RWPE1 (cell line): ENCODE data around the gene C10orf90.

ENCODE experiments used
- CTCF ChIA-PET: fragments of 350-600 bp; sonication (Branson Sonifier 250); formaldehyde crosslinking; extraction: SDS; loops from one replicate; lab custom pipeline; 2021; lab: Yijun Ruan, JAX
- POLR2A ChIA-PET: fragments of 400-600 bp; formaldehyde crosslinking; extraction: SDS; loops from one replicate; lab custom pipeline; 2020; ENCODE audit warnings: antibody characterized with exemption; ENCODE audit not compliant: low non-redundant PET; lab: Yijun Ruan, JAX
- DNase-seq: peaks from one replicate; pipeline ENCODE4 v3.0.0; 2012; ENCODE audit warnings: low spot score
- H3K27ac ChIP-seq: fragments of 450-650 bp; 2 replicates; pipeline ENCODE4 v1.5.1; 2017
- TF ChIP-seq, protein P1 (sequence below): fragments of 450-650 bp; conservative IDR thresholded peaks from 2 replicates; pipeline ENCODE4 v1.5.1; 2017; ENCODE audit warnings: low read depth, mild to moderate bottlenecking

C10orf90 gene

DNA sequence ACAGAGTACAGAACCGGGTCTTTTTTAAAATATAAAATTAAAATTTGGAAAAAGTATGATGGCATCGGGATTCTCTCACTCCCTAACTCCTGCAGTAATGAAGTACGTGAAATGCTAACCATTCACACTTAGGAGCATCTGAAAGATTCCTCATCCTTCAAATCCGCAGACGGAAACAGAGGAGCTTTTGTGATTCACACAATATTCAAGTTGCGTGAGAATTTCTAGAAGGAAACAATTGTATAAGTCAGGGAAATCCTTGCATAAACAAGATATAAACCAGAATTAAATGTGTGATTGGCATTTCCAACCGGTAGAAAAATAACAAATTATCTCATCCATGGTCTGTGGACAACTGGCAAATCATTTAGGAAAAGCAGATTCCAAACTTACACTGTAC lies 179.0 kb downstream of the C10orf90 start:
- no peak overlapping the region for H3K27ac ChIP-seq
- POLR2A ChIA-PET, result no interaction called here
- CTCF ChIA-PET, result no interaction called here
- TF ChIP-seq, protein P1, sequence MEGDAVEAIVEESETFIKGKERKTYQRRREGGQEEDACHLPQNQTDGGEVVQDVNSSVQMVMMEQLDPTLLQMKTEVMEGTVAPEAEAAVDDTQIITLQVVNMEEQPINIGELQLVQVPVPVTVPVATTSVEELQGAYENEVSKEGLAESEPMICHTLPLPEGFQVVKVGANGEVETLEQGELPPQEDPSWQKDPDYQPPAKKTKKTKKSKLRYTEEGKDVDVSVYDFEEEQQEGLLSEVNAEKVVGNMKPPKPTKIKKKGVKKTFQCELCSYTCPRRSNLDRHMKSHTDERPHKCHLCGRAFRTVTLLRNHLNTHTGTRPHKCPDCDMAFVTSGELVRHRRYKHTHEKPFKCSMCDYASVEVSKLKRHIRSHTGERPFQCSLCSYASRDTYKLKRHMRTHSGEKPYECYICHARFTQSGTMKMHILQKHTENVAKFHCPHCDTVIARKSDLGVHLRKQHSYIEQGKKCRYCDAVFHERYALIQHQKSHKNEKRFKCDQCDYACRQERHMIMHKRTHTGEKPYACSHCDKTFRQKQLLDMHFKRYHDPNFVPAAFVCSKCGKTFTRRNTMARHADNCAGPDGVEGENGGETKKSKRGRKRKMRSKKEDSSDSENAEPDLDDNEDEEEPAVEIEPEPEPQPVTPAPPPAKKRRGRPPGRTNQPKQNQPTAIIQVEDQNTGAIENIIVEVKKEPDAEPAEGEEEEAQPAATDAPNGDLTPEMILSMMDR, result no peak
- DNase-seq, result no peak

DNA sequence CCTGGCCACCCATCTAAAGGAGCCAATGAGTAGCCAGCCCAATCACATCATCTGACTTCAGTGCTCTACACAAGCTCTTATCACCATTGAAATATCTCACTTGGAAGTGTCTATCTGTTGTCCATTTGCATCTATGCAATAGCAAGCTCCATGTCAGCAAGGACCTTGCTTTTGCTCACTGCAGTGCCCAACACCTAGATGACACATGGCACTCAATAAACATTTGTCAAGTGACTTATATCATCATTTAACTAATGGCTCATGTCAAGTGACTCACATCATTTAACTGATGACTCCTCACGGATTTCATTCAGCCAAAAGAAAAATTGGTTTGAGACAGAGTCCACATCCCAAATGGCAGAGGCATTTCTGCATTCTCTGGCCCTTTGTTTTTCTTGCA lies 189.3 kb downstream of the C10orf90 start:
- H3K27ac ChIP-seq, result no peak overlapping the region
- CTCF ChIA-PET, result interaction anchor here (0.5 to 0.6 kb wide), 2 partner anchors 23 to 73 kb away, joined by 3 read pairs; no protein-coding TSS in a partner anchor
- POLR2A ChIA-PET, result no interaction called here
- no peak for DNase-seq
- TF ChIP-seq, protein P1, result no peak

DNA sequence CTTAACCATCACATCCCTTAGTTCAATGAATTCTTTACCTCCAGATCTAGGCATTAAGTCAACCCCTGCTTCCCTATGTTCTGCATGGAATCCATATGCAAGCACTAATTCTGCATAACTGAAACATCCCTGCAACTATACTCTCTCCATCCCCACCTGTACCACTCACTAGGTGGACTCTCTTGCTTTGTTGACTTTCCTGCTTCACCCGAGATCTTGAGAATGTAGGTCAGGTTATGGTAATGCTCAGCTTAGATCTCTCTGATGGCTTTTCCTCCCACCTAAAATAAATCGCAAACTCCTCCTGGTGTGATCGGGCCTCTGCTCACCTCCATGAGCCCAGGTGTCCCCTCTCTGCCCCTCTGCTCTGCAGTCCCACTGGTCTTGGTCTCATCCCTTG lies 189.8 kb downstream of the C10orf90 start:
- CTCF ChIA-PET, result interaction anchor here (0.6 kb wide), 1 partner anchor 22 kb away, joined by 3 read pairs; no protein-coding TSS in a partner anchor
- no peak for DNase-seq
- no peak overlapping the region for H3K27ac ChIP-seq
- TF ChIP-seq, protein P1, result no peak
- POLR2A ChIA-PET, result no interaction called here

DNA sequence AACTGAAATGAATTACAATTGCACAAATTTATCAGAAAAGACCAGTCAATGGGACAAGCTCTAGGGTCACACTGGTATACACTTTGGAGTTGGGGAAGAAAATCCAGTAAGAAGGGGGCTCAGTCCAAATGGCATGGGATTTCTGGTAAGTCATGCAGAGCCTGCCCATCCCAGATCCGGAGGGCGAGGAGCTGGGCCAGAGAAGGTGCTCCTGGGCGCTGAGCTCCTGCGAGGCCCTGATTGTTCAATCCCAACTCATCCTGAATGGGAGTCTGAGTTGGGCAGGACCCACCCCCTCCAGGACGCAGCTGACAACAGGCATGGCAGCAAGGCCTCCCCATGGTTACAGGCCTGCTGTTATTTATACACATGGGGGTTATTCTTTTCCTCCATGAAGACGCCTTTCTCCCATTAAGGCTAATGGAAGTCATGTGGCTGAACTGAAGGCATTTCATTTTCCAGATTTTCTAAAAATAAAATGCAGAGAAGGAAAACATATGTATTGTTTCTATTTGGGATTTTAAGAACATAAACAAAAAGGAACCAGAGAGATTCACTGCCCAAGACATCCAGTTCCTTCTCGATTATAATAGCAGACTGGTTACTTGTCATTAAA lies 191.1 kb downstream of the C10orf90 start:
- TF ChIP-seq, protein P1, result no peak
- ChIA-PET POLR2A (no interaction called here), CTCF (interaction anchor here (0.7 kb wide), 1 partner anchor 1084 kb away, joined by 3 read pairs; no protein-coding TSS in a partner anchor)
- no peak for DNase-seq
- no peak overlapping the region for H3K27ac ChIP-seq

DNA sequence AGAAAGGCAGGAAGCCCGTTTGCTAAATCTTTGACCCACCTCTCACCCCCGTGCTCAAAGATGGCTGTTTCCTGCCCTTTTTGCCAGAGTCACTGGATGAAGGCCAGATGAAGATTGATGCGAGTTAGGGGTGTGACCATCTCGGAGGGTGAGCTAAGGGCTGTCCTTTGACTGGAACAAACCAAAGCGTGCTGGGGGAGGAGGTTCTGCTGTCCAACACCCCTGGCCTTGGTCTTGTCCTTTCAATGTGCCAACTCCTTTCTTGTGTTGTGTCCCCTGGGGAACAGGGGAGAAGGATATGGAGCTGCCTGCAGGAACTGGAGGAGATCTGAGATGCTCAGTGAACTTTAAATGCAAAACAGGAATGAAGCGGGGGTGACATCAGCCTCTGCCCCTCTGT lies 191.9 kb downstream of the C10orf90 start:
- DNase-seq, result no peak
- CTCF ChIA-PET, result no interaction called here
- POLR2A ChIA-PET, result no interaction called here
- no peak overlapping the region for H3K27ac ChIP-seq
- TF ChIP-seq, protein P1, result no peak

DNA sequence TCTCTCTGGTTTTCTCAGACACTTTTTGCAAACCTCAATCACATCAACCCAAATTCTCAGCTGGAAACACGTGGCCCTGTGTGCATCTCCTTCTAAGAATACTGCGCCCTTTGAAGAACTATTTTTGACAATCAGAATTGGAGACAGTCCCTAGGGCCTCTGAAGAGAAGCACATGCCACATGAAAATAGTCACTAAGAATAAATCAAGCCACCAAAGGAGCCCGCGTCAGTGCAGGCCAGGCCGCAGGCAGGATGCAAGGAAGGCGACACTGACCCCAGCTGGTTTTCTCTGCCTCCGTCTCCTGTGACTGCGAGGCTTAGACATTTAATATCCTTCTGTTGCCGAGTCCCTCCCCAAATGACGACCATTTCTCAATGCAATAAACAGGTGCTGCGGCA lies 194.2 kb downstream of the C10orf90 start:
- DNase-seq, result no peak
- POLR2A ChIA-PET, result no interaction called here
- TF ChIP-seq, protein P1, result no peak
- CTCF ChIA-PET, result no interaction called here
- H3K27ac ChIP-seq, result no peak overlapping the region
